Measurements from ENCODE around the gene TCHHL1.

TCHHL1 gene

GRCh38 chr1:152036267-152037216 lies 52.3 kb downstream of the TCHHL1 start, which contains the start of gene S100A11:
Gene S100A11, minus strand, starts transcription at chr1:152037004. Its CDS starts 89 bp downstream, at chr1:152036915.
- peak; percentile 65 for DNase-seq

GRCh38 chr1:152035539-152036266 lies 53.2 kb downstream of the TCHHL1 start:
- no peak for DNase-seq

GRCh38 chr1:152034654-152035538 lies 54.0 kb downstream of the TCHHL1 start:
- DNase-seq, result peak; percentile 27

- DNase-seq, result no peak
Measured at GRCh38 chr1:152034324-152034653, 54.6 kb downstream of the TCHHL1 start.
